ENCODE results near the gene PDE3A. TPM values are rescaled to one million over a fixed set of nuclear protein-coding genes. Genes with fewer than 3 reads are reported as not detected.

The PDE3A gene
- total RNA-seq, 1 experiment from 2014 or later: 0.12 TPM

DNA sequence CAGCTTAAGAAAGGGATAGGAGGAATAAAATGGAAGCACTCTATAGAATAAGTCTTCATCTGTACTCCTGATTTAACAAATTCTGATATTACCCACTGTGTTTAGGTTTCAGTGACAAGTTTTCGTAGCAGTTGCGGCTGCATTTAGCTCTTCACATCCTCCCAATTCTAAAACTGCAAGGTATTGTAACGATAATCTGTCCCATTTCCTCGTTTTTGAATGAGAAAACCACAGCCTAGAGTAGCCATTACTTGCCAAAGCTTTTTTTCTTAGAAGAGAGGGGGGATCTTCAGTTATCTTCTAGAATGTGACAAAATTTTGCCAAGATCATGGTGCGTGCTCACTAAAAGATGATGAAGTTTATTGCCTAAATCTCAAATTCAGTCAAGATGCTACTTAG, 155.8 kb downstream of the PDE3A start:
- H3K9me3 ChIP-seq (ENCODE audit: control insufficient read depth in 1 of 2, insufficient read depth in 1 of 2, low read depth in 1 of 2, low read length in 2 of 2): no peaks in the 10 kb centered on the region
- no TSS peak for BruUV-seq (replicated peaks)
- H3K36me3 ChIP-seq (ENCODE audit: control insufficient read depth in 1 of 2, insufficient read depth in 2 of 2, low read length in 2 of 2): no peaks in the 10 kb centered on the region
- ATAC-seq (no peak), DNase-seq (ENCODE audit: low read depth, low spot score) (no peak)
- H3K27me3 ChIP-seq (ENCODE audit: insufficient read depth, low read length): no peaks in the 10 kb centered on the region
- no peak overlapping the region for H2AFZ ChIP-seq (ENCODE audit: low read depth, low read length, poor library complexity, severe bottlenecking)
- H4K20me1 ChIP-seq (ENCODE audit: insufficient read depth): no peaks in the 10 kb centered on the region
- TF ChIP-seq SP1 (IDR thresholded peaks at IDR 0.05; ENCODE audit: low read depth): no peak
- TF ChIP-seq, protein P1, sequence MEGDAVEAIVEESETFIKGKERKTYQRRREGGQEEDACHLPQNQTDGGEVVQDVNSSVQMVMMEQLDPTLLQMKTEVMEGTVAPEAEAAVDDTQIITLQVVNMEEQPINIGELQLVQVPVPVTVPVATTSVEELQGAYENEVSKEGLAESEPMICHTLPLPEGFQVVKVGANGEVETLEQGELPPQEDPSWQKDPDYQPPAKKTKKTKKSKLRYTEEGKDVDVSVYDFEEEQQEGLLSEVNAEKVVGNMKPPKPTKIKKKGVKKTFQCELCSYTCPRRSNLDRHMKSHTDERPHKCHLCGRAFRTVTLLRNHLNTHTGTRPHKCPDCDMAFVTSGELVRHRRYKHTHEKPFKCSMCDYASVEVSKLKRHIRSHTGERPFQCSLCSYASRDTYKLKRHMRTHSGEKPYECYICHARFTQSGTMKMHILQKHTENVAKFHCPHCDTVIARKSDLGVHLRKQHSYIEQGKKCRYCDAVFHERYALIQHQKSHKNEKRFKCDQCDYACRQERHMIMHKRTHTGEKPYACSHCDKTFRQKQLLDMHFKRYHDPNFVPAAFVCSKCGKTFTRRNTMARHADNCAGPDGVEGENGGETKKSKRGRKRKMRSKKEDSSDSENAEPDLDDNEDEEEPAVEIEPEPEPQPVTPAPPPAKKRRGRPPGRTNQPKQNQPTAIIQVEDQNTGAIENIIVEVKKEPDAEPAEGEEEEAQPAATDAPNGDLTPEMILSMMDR (IDR thresholded peaks at IDR 0.05 in 2 of 3, conservative IDR thresholded peaks at IDR 0.05 in 1 of 3; ENCODE audit: borderline replicate concordance in 1 of 3, insufficient read depth in 1 of 3, low read depth in 2 of 3, low read length in 2 of 3): no peak
- CTCF ChIA-PET: no interaction called here
- H3K4me2 ChIP-seq (ENCODE audit: low read length): no peak overlapping the region
- RAD21 ChIA-PET (ENCODE audit: low non-redundant PET in 1 of 2, low total read pairs in 2 of 2, uncharacterized antibody in 2 of 2, unreplicated experiment in 2 of 2): no interaction called here
- POLR2A ChIA-PET: no interaction called here
- no peak overlapping the region for H3K9ac ChIP-seq (ENCODE audit: low read length)
- no peak overlapping the region for H3K4me3 ChIP-seq (replicated peaks in 1 of 2; ENCODE audit: low read depth in 1 of 2, low read length in 2 of 2)
- no peak overlapping the region for H3K27ac ChIP-seq (ENCODE audit: low read depth, low read length)
- intact Hi-C loops (cut with micrococcal nuclease): no loop called here
- no peaks in the 10 kb centered on the region for H3K9me2 ChIP-seq (ENCODE audit: insufficient read depth)
- no peaks in the 10 kb centered on the region for H3K79me2 ChIP-seq (ENCODE audit: insufficient read depth, low read length)
- H3K4me1 ChIP-seq (ENCODE audit: control insufficient read depth in 1 of 2, insufficient read depth in 2 of 2, low read length in 2 of 2): no peaks in the 10 kb centered on the region

DNA sequence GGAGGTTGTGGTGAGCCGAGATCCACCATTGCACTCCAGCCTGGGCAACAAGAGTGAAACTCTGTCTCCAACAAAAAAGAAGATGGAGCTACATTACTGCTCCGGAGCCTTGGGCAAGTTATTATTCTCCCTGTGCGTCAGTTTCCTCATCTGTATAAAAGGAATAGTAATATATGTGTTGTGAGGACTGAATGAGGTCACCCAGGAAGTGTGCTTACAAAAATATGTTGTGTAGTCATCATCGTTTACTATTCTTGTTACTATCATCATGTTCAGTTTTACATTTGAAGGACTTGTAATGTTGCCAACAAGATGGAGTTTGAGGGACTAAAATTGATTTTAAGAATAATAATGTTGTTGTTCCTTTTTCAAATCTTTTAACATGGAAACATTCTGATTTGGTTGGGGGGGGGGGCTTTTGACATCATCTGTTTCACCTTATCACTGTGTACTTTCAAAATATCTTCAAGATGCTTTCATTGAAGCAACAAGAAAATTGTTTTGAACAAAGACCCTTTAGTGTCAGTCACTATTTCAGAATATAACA, 156.8 kb downstream of the PDE3A start:
- ATAC-seq: no peak
- Histone ChIP-seq H3K36me3 (ENCODE audit: control insufficient read depth in 1 of 2, insufficient read depth in 2 of 2, low read length in 2 of 2) (no peaks in the 10 kb centered on the region), H3K79me2 (ENCODE audit: insufficient read depth, low read length) (no peaks in the 10 kb centered on the region), H3K4me3 (replicated peaks in 1 of 2; ENCODE audit: low read depth in 1 of 2, low read length in 2 of 2) (no peak overlapping the region), H3K4me1 (ENCODE audit: control insufficient read depth in 1 of 2, insufficient read depth in 2 of 2, low read length in 2 of 2) (no peaks in the 10 kb centered on the region), H3K4me2 (ENCODE audit: low read length) (no peak overlapping the region), H3K9me3 (ENCODE audit: control insufficient read depth in 1 of 2, insufficient read depth in 1 of 2, low read depth in 1 of 2, low read length in 2 of 2) (no peaks in the 10 kb centered on the region), H2AFZ (ENCODE audit: low read depth, low read length, poor library complexity, severe bottlenecking) (no peak overlapping the region), H3K27me3 (ENCODE audit: insufficient read depth, low read length) (no peaks in the 10 kb centered on the region), H3K9me2 (ENCODE audit: insufficient read depth) (no peaks in the 10 kb centered on the region), H3K9ac (ENCODE audit: low read length) (no peak overlapping the region), H3K27ac (ENCODE audit: low read depth, low read length) (no peak overlapping the region), H4K20me1 (ENCODE audit: insufficient read depth) (no peaks in the 10 kb centered on the region)
- BruUV-seq (replicated peaks): no TSS peak
- no peak for DNase-seq (ENCODE audit: low read depth, low spot score)
- CTCF ChIA-PET: no interaction called here
- RAD21 ChIA-PET (ENCODE audit: low non-redundant PET in 1 of 2, low total read pairs in 2 of 2, uncharacterized antibody in 2 of 2, unreplicated experiment in 2 of 2): no interaction called here
- intact Hi-C loops (cut with micrococcal nuclease): no loop called here
- POLR2A ChIA-PET: no interaction called here
- TF ChIP-seq JUND (IDR thresholded peaks at IDR 0.05) (no peak), ZFX (IDR thresholded peaks at IDR 0.05) (no peak), ATF3 (IDR thresholded peaks at IDR 0.05) (no peak), CEBPB (IDR thresholded peaks at IDR 0.05; ENCODE audit: low read depth) (no peak), RAD21 (IDR thresholded peaks at IDR 0.05; ENCODE audit: low read depth) (no peak), ZBTB33 (IDR thresholded peaks at IDR 0.05; ENCODE audit: extremely low read depth, insufficient replicate concordance, low read length) (no peak), YY1 (IDR thresholded peaks at IDR 0.05; ENCODE audit: extremely low read depth, insufficient replicate concordance, low read depth, low read length) (no peak), EGR1 (IDR thresholded peaks at IDR 0.05; ENCODE audit: low read depth) (no peak), SIN3A (IDR thresholded peaks at IDR 0.05; ENCODE audit: low read depth) (no peak), POLR2A (IDR thresholded peaks at IDR 0.05; ENCODE audit: borderline replicate concordance, extremely low read depth, insufficient read depth, insufficient read length) (no peak)
- TF ChIP-seq, protein P2, sequence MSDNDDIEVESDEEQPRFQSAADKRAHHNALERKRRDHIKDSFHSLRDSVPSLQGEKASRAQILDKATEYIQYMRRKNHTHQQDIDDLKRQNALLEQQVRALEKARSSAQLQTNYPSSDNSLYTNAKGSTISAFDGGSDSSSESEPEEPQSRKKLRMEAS (IDR thresholded peaks at IDR 0.05): no peak
- TF ChIP-seq, protein P3, sequence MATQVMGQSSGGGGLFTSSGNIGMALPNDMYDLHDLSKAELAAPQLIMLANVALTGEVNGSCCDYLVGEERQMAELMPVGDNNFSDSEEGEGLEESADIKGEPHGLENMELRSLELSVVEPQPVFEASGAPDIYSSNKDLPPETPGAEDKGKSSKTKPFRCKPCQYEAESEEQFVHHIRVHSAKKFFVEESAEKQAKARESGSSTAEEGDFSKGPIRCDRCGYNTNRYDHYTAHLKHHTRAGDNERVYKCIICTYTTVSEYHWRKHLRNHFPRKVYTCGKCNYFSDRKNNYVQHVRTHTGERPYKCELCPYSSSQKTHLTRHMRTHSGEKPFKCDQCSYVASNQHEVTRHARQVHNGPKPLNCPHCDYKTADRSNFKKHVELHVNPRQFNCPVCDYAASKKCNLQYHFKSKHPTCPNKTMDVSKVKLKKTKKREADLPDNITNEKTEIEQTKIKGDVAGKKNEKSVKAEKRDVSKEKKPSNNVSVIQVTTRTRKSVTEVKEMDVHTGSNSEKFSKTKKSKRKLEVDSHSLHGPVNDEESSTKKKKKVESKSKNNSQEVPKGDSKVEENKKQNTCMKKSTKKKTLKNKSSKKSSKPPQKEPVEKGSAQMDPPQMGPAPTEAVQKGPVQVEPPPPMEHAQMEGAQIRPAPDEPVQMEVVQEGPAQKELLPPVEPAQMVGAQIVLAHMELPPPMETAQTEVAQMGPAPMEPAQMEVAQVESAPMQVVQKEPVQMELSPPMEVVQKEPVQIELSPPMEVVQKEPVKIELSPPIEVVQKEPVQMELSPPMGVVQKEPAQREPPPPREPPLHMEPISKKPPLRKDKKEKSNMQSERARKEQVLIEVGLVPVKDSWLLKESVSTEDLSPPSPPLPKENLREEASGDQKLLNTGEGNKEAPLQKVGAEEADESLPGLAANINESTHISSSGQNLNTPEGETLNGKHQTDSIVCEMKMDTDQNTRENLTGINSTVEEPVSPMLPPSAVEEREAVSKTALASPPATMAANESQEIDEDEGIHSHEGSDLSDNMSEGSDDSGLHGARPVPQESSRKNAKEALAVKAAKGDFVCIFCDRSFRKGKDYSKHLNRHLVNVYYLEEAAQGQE (IDR thresholded peaks at IDR 0.05; ENCODE audit: low read depth): no peak

All from HCT116 (cell line).